ENCODE data around the gene MED9.
"Not testable (repeated sequence)": the region's sequence is repeated elsewhere in the genome, so short reads cannot be mapped to it uniquely, and the experiment has no call there.

The MED9 gene

GRCh38 chr17:17445925-17446665, 30.7 kb upstream of the MED9 start:
- Histone ChIP-seq H3K4me1 (no peaks in the 10 kb centered on the region), H3K4me3 (no peak overlapping the region), H3K9me3 (no peaks in the 10 kb centered on the region), H3K36me3 (replicated peaks) (no peaks in the 10 kb centered on the region), H3K27me3 (ENCODE audit: low read depth) (no peaks in the 10 kb centered on the region)
- no peak for DNase-seq (ENCODE audit: low spot score in 2 of 2)
- in situ Hi-C loops (cut with MboI; ENCODE audit: low sequenced_read_pairs): no loop called here

- in situ Hi-C loops (cut with MboI; ENCODE audit: low sequenced_read_pairs): no loop called here
- no peaks in the 10 kb centered on the region for H3K36me3 ChIP-seq (replicated peaks)
- no peaks in the 10 kb centered on the region for H3K4me1 ChIP-seq
- no peaks in the 10 kb centered on the region for H3K27me3 ChIP-seq (ENCODE audit: low read depth)
- DNase-seq (ENCODE audit: low spot score in 2 of 2): no peak
- H3K4me3 ChIP-seq: no peak overlapping the region
- no peaks in the 10 kb centered on the region for H3K9me3 ChIP-seq
Observed at GRCh38 chr17:17446666-17447155, 30.1 kb upstream of the MED9 start.

- DNase-seq (ENCODE audit: low spot score in 2 of 2): no peak
- in situ Hi-C loops (cut with MboI; ENCODE audit: low sequenced_read_pairs): no loop called here
- Histone ChIP-seq H3K4me1 (no peaks in the 10 kb centered on the region), H3K27me3 (ENCODE audit: low read depth) (no peaks in the 10 kb centered on the region), H3K36me3 (replicated peaks) (no peaks in the 10 kb centered on the region), H3K9me3 (no peaks in the 10 kb centered on the region), H3K4me3 (no peak overlapping the region)
Observed at GRCh38 chr17:17447264-17447663, 29.5 kb upstream of the MED9 start.

- H3K4me1 ChIP-seq: no peaks in the 10 kb centered on the region
- H3K36me3 ChIP-seq (replicated peaks): no peaks in the 10 kb centered on the region
- no peak for DNase-seq (ENCODE audit: low spot score in 2 of 2)
- no peak overlapping the region for H3K4me3 ChIP-seq
- in situ Hi-C loops (cut with MboI; ENCODE audit: low sequenced_read_pairs): no loop called here
- H3K9me3 ChIP-seq: no peaks in the 10 kb centered on the region
- no peaks in the 10 kb centered on the region for H3K27me3 ChIP-seq (ENCODE audit: low read depth)
Observed at GRCh38 chr17:17448076-17448475, 28.7 kb upstream of the MED9 start.

- DNase-seq (ENCODE audit: low spot score in 2 of 2): no peak
- no peaks in the 10 kb centered on the region for H3K9me3 ChIP-seq
- in situ Hi-C loops (cut with MboI; ENCODE audit: low sequenced_read_pairs): no loop called here
- no peaks in the 10 kb centered on the region for H3K4me1 ChIP-seq
- no peaks in the 10 kb centered on the region for H3K27me3 ChIP-seq (ENCODE audit: low read depth)
- H3K4me3 ChIP-seq: no peak overlapping the region
- no peaks in the 10 kb centered on the region for H3K36me3 ChIP-seq (replicated peaks)
Observed at GRCh38 chr17:17448723-17449122, 28.1 kb upstream of the MED9 start.

GRCh38 chr17:17453088-17453487, 23.7 kb upstream of the MED9 start:
- Histone ChIP-seq H3K36me3 (replicated peaks) (no peaks in the 10 kb centered on the region), H3K4me3 (no peak overlapping the region), H3K4me1 (no peaks in the 10 kb centered on the region), H3K27me3 (ENCODE audit: low read depth) (no peaks in the 10 kb centered on the region; the same call in 1 of the 2 replicates), H3K9me3 (no peaks in the 10 kb centered on the region)
- in situ Hi-C loops (cut with MboI; ENCODE audit: low sequenced_read_pairs): loop anchor here (10.0 kb wide), 1 partner anchor 58 kb away; no protein-coding TSS in a partner anchor
- no peak for DNase-seq (ENCODE audit: low spot score in 2 of 2)

- Histone ChIP-seq H3K9me3 (no peaks in the 10 kb centered on the region), H3K4me1 (no peaks in the 10 kb centered on the region), H3K36me3 (replicated peaks) (no peaks in the 10 kb centered on the region), H3K27me3 (ENCODE audit: low read depth) (no peaks in the 10 kb centered on the region; the same call in 1 of the 2 replicates), H3K4me3 (no peak overlapping the region)
- in situ Hi-C loops (cut with MboI; ENCODE audit: low sequenced_read_pairs): loop anchor here (10.0 kb wide), 1 partner anchor 59 kb away; no protein-coding TSS in a partner anchor
- DNase-seq (ENCODE audit: low spot score in 2 of 2): no peak
Observed at GRCh38 chr17:17454276-17454675, 22.5 kb upstream of the MED9 start.

GRCh38 chr17:17454700-17455099, 22.1 kb upstream of the MED9 start:
- not testable (repeated sequence) for H3K4me1 ChIP-seq; H3K4me3 ChIP-seq; DNase-seq (ENCODE audit: low spot score in 2 of 2); H3K27me3 ChIP-seq (ENCODE audit: low read depth); H3K36me3 ChIP-seq (replicated peaks); H3K9me3 ChIP-seq
- in situ Hi-C loops (cut with MboI; ENCODE audit: low sequenced_read_pairs): loop anchor here (10.0 kb wide), 1 partner anchor 60 kb away; no protein-coding TSS in a partner anchor

- DNase-seq (ENCODE audit: low spot score in 2 of 2): no peak
- no peaks in the 10 kb centered on the region for H3K4me1 ChIP-seq
- in situ Hi-C loops (cut with MboI; ENCODE audit: low sequenced_read_pairs): loop anchor here (10.0 kb wide), 1 partner anchor 60 kb away; no protein-coding TSS in a partner anchor
- H3K27me3 ChIP-seq (ENCODE audit: low read depth): no peaks in the 10 kb centered on the region; the same call in 1 of the 2 replicates
- H3K9me3 ChIP-seq: no peaks in the 10 kb centered on the region
- no peak overlapping the region for H3K4me3 ChIP-seq
- no peaks in the 10 kb centered on the region for H3K36me3 ChIP-seq (replicated peaks)
Observed at GRCh38 chr17:17455173-17455572, 21.6 kb upstream of the MED9 start.

GRCh38 chr17:17456251-17456650, 20.5 kb upstream of the MED9 start:
- H3K9me3 ChIP-seq: no peaks in the 10 kb centered on the region
- DNase-seq (ENCODE audit: low spot score in 2 of 2): no peak
- H3K4me1 ChIP-seq: no peaks in the 10 kb centered on the region
- no peak overlapping the region for H3K4me3 ChIP-seq
- no peaks in the 10 kb centered on the region for H3K36me3 ChIP-seq (replicated peaks)
- in situ Hi-C loops (cut with MboI; ENCODE audit: low sequenced_read_pairs): loop anchor here (10.0 kb wide), 1 partner anchor 61 kb away; no protein-coding TSS in a partner anchor
- H3K27me3 ChIP-seq (ENCODE audit: low read depth): no peaks in the 10 kb centered on the region; the same call in 1 of the 2 replicates

GRCh38 chr17:17457680-17458079, 19.1 kb upstream of the MED9 start:
- H3K4me1 ChIP-seq: no peaks in the 10 kb centered on the region
- in situ Hi-C loops (cut with MboI; ENCODE audit: low sequenced_read_pairs): loop anchor here (10.0 kb wide), 1 partner anchor 63 kb away; no protein-coding TSS in a partner anchor
- H3K27me3 ChIP-seq (ENCODE audit: low read depth): no peaks in the 10 kb centered on the region; the same call in 1 of the 2 replicates
- H3K4me3 ChIP-seq: no peak overlapping the region
- no peaks in the 10 kb centered on the region for H3K9me3 ChIP-seq
- H3K36me3 ChIP-seq (replicated peaks): no peaks in the 10 kb centered on the region
- no peak for DNase-seq (ENCODE audit: low spot score in 2 of 2)

GRCh38 chr17:17460038-17460437, 16.8 kb upstream of the MED9 start:
- Histone ChIP-seq H3K4me1 (no peaks in the 10 kb centered on the region), H3K9me3 (no peaks in the 10 kb centered on the region), H3K36me3 (replicated peaks) (no peaks in the 10 kb centered on the region), H3K4me3 (no peak overlapping the region), H3K27me3 (ENCODE audit: low read depth) (peaks cover 9% of the 10 kb centered on the region; the same call in 1 of the 2 replicates)
- in situ Hi-C loops (cut with MboI; ENCODE audit: low sequenced_read_pairs): no loop called here
- DNase-seq (ENCODE audit: low spot score in 2 of 2): no peak

- Histone ChIP-seq H3K27me3 (ENCODE audit: low read depth) (peaks cover 16% of the 10 kb centered on the region; the same call in 1 of the 2 replicates), H3K36me3 (replicated peaks) (no peaks in the 10 kb centered on the region), H3K4me1 (no peaks in the 10 kb centered on the region), H3K9me3 (no peaks in the 10 kb centered on the region), H3K4me3 (no peak overlapping the region)
- in situ Hi-C loops (cut with MboI; ENCODE audit: low sequenced_read_pairs): no loop called here
- DNase-seq (ENCODE audit: low spot score in 2 of 2): no peak
Observed at GRCh38 chr17:17462048-17462824, 14.6 kb upstream of the MED9 start.

- Histone ChIP-seq H3K4me3 (no peak overlapping the region), H3K4me1 (no peaks in the 10 kb centered on the region), H3K9me3 (no peaks in the 10 kb centered on the region), H3K27me3 (ENCODE audit: low read depth) (peaks cover 18% of the 10 kb centered on the region; the same call in 1 of the 2 replicates), H3K36me3 (replicated peaks) (no peaks in the 10 kb centered on the region)
- no peak for DNase-seq (ENCODE audit: low spot score in 2 of 2)
- in situ Hi-C loops (cut with MboI; ENCODE audit: low sequenced_read_pairs): no loop called here
Observed at GRCh38 chr17:17463821-17464220, 13.0 kb upstream of the MED9 start.
